Activated naive CD4-positive, alpha-beta T cell treated with Interleukin-2 at 50 U/mL for 16 hours (primary cell): Measurements from ENCODE around the gene ARHGEF26.

Source experiments
- DNase-seq: peaks from one replicate; pipeline ENCODE4 v3.0.0-alpha.2; 2020

Gene ARHGEF26

GRCh38 chr3:154274348-154274747 is 153.2 kb downstream of the ARHGEF26 start:
- no peak for DNase-seq

GRCh38 chr3:154275292-154275691 is 154.1 kb downstream of the ARHGEF26 start:
- no peak for DNase-seq

GRCh38 chr3:154275965-154276364 is 154.8 kb downstream of the ARHGEF26 start:
- DNase-seq = no peak

GRCh38 chr3:154280161-154280560 is 159.0 kb downstream of the ARHGEF26 start:
- DNase-seq = no peak

GRCh38 chr3:154285221-154285620 is 164.0 kb downstream of the ARHGEF26 start:
- DNase-seq = no peak

- DNase-seq = no peak
Measured at GRCh38 chr3:154290187-154290586, 169.0 kb downstream of the ARHGEF26 start.

- no peak for DNase-seq
Measured at GRCh38 chr3:154294016-154294415, 172.8 kb downstream of the ARHGEF26 start.

GRCh38 chr3:154301561-154301960 is 180.4 kb downstream of the ARHGEF26 start:
- no peak for DNase-seq

- DNase-seq = no peak
Measured at GRCh38 chr3:154304116-154304786, 183.1 kb downstream of the ARHGEF26 start.

GRCh38 chr3:154304936-154305335 is 183.7 kb downstream of the ARHGEF26 start:
- no peak for DNase-seq

GRCh38 chr3:154307363-154307762 is 186.2 kb downstream of the ARHGEF26 start:
- no peak for DNase-seq
